Smooth muscle cell (in vitro differentiated cells): ENCODE data around the gene MKX. TPM values are rescaled to one million over a fixed set of nuclear protein-coding genes. Genes with fewer than 3 reads are reported as not detected.
A peak's percentile ranks its signal among the peaks of the same experiment; 100 is the strongest.

ENCODE experiments used
- DNase-seq: peaks from one replicate; lab custom pipeline; 2025; ENCODE audit not compliant: unreplicated experiment; lab: John Stamatoyannopoulos, UW
- H2AFZ ChIP-seq: fragments of 200-600 bp; sonication (generic); 2 replicates; pipeline ENCODE4 v1.6.0; 2016; ENCODE audit warnings: antibody characterized with exemption, low read depth, mild to moderate bottlenecking
- H3F3A ChIP-seq: fragments of 200-600 bp; sonication (generic); 2 replicates; pipeline ENCODE4 v1.6.0; 2017; ENCODE audit warnings: antibody characterized with exemption, low read depth
- H3K27ac ChIP-seq: fragments of 200-600 bp; sonication (generic); 2 replicates; pipeline ENCODE4 v1.5.1; 2016; ENCODE audit warnings: low read depth, mild to moderate bottlenecking
- H3K27me3 ChIP-seq: fragments of 200-600 bp; sonication (generic); 2 replicates; pipeline ENCODE4 v1.6.1; 2016; ENCODE audit warnings: low read depth, mild to moderate bottlenecking
- H3K36me3 ChIP-seq: fragments of 200-600 bp; sonication (generic); 2 replicates; pipeline ENCODE4 v1.5.1; 2016; ENCODE audit warnings: low read depth
- H3K4me1 ChIP-seq: fragments of 200-600 bp; sonication (generic); 2 replicates; pipeline ENCODE4 v1.5.1; 2016; ENCODE audit warnings: low read depth
- H3K4me2 ChIP-seq: fragments of 200-600 bp; sonication (generic); 2 replicates; pipeline ENCODE4 v1.6.0; 2016; ENCODE audit warnings: mild to moderate bottlenecking
- H3K4me3 ChIP-seq: fragments of 200-600 bp; sonication (generic); 2 replicates; pipeline ENCODE4 v1.5.1; 2016; ENCODE audit warnings: mild to moderate bottlenecking
- H3K79me2 ChIP-seq: fragments of 200-600 bp; sonication (generic); 2 replicates; pipeline ENCODE4 v1.6.0; 2016; ENCODE audit warnings: low read depth, mild to moderate bottlenecking
- H3K9ac ChIP-seq: fragments of 200-600 bp; sonication (generic); 2 replicates; pipeline ENCODE4 v1.6.0; 2016; ENCODE audit warnings: low read depth
- H3K9me3 ChIP-seq: fragments of 200-600 bp; sonication (generic); replicated peaks from 2 replicates; pipeline ENCODE4 v1.5.1; 2016; ENCODE audit warnings: low read depth
- H4K20me1 ChIP-seq: fragments of 200-600 bp; sonication (generic); 2 replicates; pipeline ENCODE4 v1.6.0; 2016; ENCODE audit warnings: low read depth
- CTCF ChIP-seq: fragments of 200-600 bp; sonication (generic); IDR thresholded peaks from 2 replicates; pipeline ENCODE4 v1.5.1; 2017; ENCODE audit warnings: borderline replicate concordance, mild to moderate bottlenecking, antibody characterized with exemption; ENCODE audit not compliant: insufficient read depth, poor library complexity, severe bottlenecking
- WGBS: methylation state at CpG from one replicate; pipeline ENCODE4 v1.1.7; 2016; ENCODE audit warnings: low lambda C conversion rate; 5-methylcytosine and 5-hydroxymethylcytosine counted together
- polyA plus RNA-seq: library from polyadenylated mRNA; unstranded; fragments of >200 nt; fragmentation: Nextera tagmentation; extraction: Ambion mirVana; gene quantifications from 2 replicates; pipeline ENCODE4 v1.2.1, GENCODE V29; 2016
- total RNA-seq: library from RNA; depleted of rRNA; stranded (reverse); fragments of >200 nt; gene quantifications from 2 replicates; pipeline ENCODE4 v1.2.3, GENCODE V29; 2014

The MKX gene
- total and polyA plus RNA-seq, 2 experiments from 2014 or later: 0.04 TPM; not detected in 1

GRCh38 chr10:27752673-27753237, 7.1 kb upstream of the MKX start:
- no peaks in the 10 kb centered on the region for H4K20me1 ChIP-seq
- no peak overlapping the region for H3K9ac ChIP-seq
- H3K79me2 ChIP-seq: no peaks in the 10 kb centered on the region
- H3K27me3 ChIP-seq: peaks cover 69% of the 10 kb centered on the region
- TF ChIP-seq CTCF: no peak
- no peaks in the 10 kb centered on the region for H3F3A ChIP-seq
- H3K36me3 ChIP-seq: no peaks in the 10 kb centered on the region
- H3K27ac ChIP-seq: no peak overlapping the region
- no peaks in the 10 kb centered on the region for H3K4me1 ChIP-seq
- WGBS: 67% methylated on average over 3 of the region's 3 CpGs
- no peak overlapping the region for H2AFZ ChIP-seq
- no peak overlapping the region for H3K4me2 ChIP-seq
- no peak for DNase-seq
- H3K4me3 ChIP-seq: no peak overlapping the region
- H3K9me3 ChIP-seq: no peaks in the 10 kb centered on the region

- no peaks in the 10 kb centered on the region for H3F3A ChIP-seq
- no peak overlapping the region for H3K9ac ChIP-seq
- H3K27ac ChIP-seq: no peak overlapping the region
- H2AFZ ChIP-seq: no peak overlapping the region
- DNase-seq: no peak
- H4K20me1 ChIP-seq: no peaks in the 10 kb centered on the region
- TF ChIP-seq CTCF: no peak
- no peaks in the 10 kb centered on the region for H3K79me2 ChIP-seq
- H3K4me3 ChIP-seq: no peak overlapping the region
- WGBS: 37% methylated on average over 4 of the region's 4 CpGs
- no peaks in the 10 kb centered on the region for H3K36me3 ChIP-seq
- no peaks in the 10 kb centered on the region for H3K9me3 ChIP-seq
- H3K4me1 ChIP-seq: peaks cover 17% of the 10 kb centered on the region
- H3K4me2 ChIP-seq: no peak overlapping the region
- peaks cover 100% of the 10 kb centered on the region for H3K27me3 ChIP-seq
These were observed 3.0 kb upstream of the MKX start for GRCh38 chr10:27748601-27749000.

GRCh38 chr10:27747096-27747451, 1.5 kb upstream of the MKX start:
- Histone ChIP-seq H3F3A (no peaks in the 10 kb centered on the region), H3K79me2 (no peaks in the 10 kb centered on the region), H3K9me3 (no peaks in the 10 kb centered on the region), H3K27ac (no peak overlapping the region), H3K9ac (no peak overlapping the region), H3K4me1 (peaks cover 20% of the 10 kb centered on the region), H3K4me2 (no peak overlapping the region), H3K4me3 (no peak overlapping the region), H3K27me3 (peaks cover 98% of the 10 kb centered on the region), H2AFZ (no peak overlapping the region), H3K36me3 (no peaks in the 10 kb centered on the region), H4K20me1 (no peaks in the 10 kb centered on the region)
- WGBS: 16% methylated on average over 10 of the region's 10 CpGs
- TF ChIP-seq CTCF: no peak
- DNase-seq: no peak

GRCh38 chr10:27746397-27747095, 927 bp upstream of the MKX start:
- H3K9ac ChIP-seq: no peak overlapping the region
- DNase-seq: no peak
- WGBS: 5% methylated on average over 25 of the region's 25 CpGs

More at GRCh38 chr10:27746397-27747095, 927 bp upstream of the MKX start:
- H3K4me2 ChIP-seq: peak overlapping the region; percentile 90
- H3K27me3 ChIP-seq: peaks cover 97% of the 10 kb centered on the region
- no peak for TF ChIP-seq CTCF
- H3F3A ChIP-seq: no peaks in the 10 kb centered on the region
- no peaks in the 10 kb centered on the region for H3K9me3 ChIP-seq
- H3K36me3 ChIP-seq: no peaks in the 10 kb centered on the region
- peaks cover 20% of the 10 kb centered on the region for H3K4me1 ChIP-seq
- H3K79me2 ChIP-seq: no peaks in the 10 kb centered on the region
- H2AFZ ChIP-seq: no peak overlapping the region
- H3K4me3 ChIP-seq: peak overlapping the region; percentile 44
- H3K27ac ChIP-seq: no peak overlapping the region
- no peaks in the 10 kb centered on the region for H4K20me1 ChIP-seq
